Common myeloid progenitor, CD34-positive (primary cell): ENCODE results near the gene KLHL8.

Experiments used
- CTCF ChIA-PET: fragments of 350-600 bp; sonication (Branson Sonifier 250); formaldehyde crosslinking; loops from one replicate; lab custom pipeline; 2021; ENCODE audit warnings: antibody characterized with exemption; lab: Charles Lee
- POLR2A ChIA-PET: fragments of 350-600 bp; sonication (Branson Sonifier 250); formaldehyde crosslinking; loops from one replicate; lab custom pipeline; 2021; ENCODE audit warnings: antibody characterized with exemption; lab: Charles Lee
- DNase-seq, 3 donors: peaks; one replicate each; pipeline versions ENCODE4 v3.0.0 to v3.0.0-alpha.2; 2013
- H3K27ac ChIP-seq, 2 experiments: 1 replicate in 1 of 2; 2 replicates in 1 of 2; pipeline ENCODE4 v1.7.0; 2013; ENCODE audit warnings: inconsistent platforms in 2 of 2, low read length in 2 of 2, mild to moderate bottlenecking in 2 of 2, low read depth in 1 of 2, moderate library complexity in 1 of 2; ENCODE audit not compliant: severe bottlenecking in 2 of 2, insufficient read depth in 1 of 2, poor library complexity in 1 of 2
- H3K27me3 ChIP-seq, 5 experiments: replicated peaks in 2 of 5; 1 replicate in 3 of 5; 2 replicates in 2 of 5; pipeline versions ENCODE4 v1.6.1 to v1.7.0; 2013; ENCODE audit warnings: low read length in 4 of 5, mild to moderate bottlenecking in 2 of 5, moderate library complexity in 2 of 5, inconsistent platforms in 1 of 5; ENCODE audit not compliant: insufficient read depth in 5 of 5, control insufficient read depth in 4 of 5
- H3K36me3 ChIP-seq, 4 experiments: 1 replicate in 2 of 4; 2 replicates in 2 of 4; pipeline versions ENCODE4 v1.6.1 to v1.7.0; 2013; ENCODE audit warnings: low read length in 3 of 4, control low read depth in 1 of 4, mild to moderate bottlenecking in 1 of 4; ENCODE audit not compliant: control insufficient read depth in 4 of 4, insufficient read depth in 4 of 4
- H3K4me1 ChIP-seq, 4 experiments: 1 replicate in 3 of 4; 2 replicates in 1 of 4; pipeline versions ENCODE4 v1.6.1 to v1.7.1; 2013; ENCODE audit warnings: low read length in 3 of 4, mild to moderate bottlenecking in 3 of 4, control low read depth in 1 of 4, inconsistent platforms in 1 of 4, moderate library complexity in 1 of 4; ENCODE audit not compliant: control insufficient read depth in 4 of 4, insufficient read depth in 4 of 4; ENCODE audit errors: control extremely low read depth in 1 of 4
- H3K4me3 ChIP-seq, 7 experiments: 1 replicate in 4 of 7; 2 replicates in 3 of 7; pipeline versions ENCODE4 v1.5.1 to v1.7.0; 2013; ENCODE audit warnings: mild to moderate bottlenecking in 7 of 7, low read length in 6 of 7, moderate library complexity in 6 of 7, inconsistent platforms in 2 of 7, low read depth in 2 of 7, control low read depth in 1 of 7; ENCODE audit not compliant: insufficient read depth in 4 of 7, control insufficient read depth in 1 of 7; ENCODE audit errors: extremely low read depth in 1 of 7
- H3K9me3 ChIP-seq, 5 experiments: 1 replicate in 4 of 5; 2 replicates in 1 of 5; pipeline versions ENCODE4 v1.6.1 to v1.7.1; 2013; ENCODE audit warnings: low read length in 4 of 5, mild to moderate bottlenecking in 2 of 5, inconsistent platforms in 1 of 5, low read depth in 1 of 5, moderate library complexity in 1 of 5; ENCODE audit not compliant: control insufficient read depth in 4 of 5, insufficient read depth in 2 of 5; ENCODE audit errors: control extremely low read depth in 1 of 5
- WGBS: methylation state at CpG from one replicate; pipeline ENCODE4 v1.1.5; 2013; ENCODE audit not compliant: insufficient coverage; 5-methylcytosine and 5-hydroxymethylcytosine counted together

Gene KLHL8

GRCh38 chr4:87204559-87204958, 15.9 kb downstream of the KLHL8 start:
- POLR2A ChIA-PET, result interaction anchor here (0.6 kb wide), 1 partner anchor 1571 kb away, joined by 4 read pairs; no protein-coding TSS in a partner anchor
- Histone ChIP-seq H3K27me3 (no peaks in the 10 kb centered on the region), H3K9me3 (peaks cover 0 to 5% (median 0%) of the 10 kb centered on the region in 5 experiments), H3K4me3 (no peak overlapping the region), H3K27ac (no peak overlapping the region), H3K36me3 (peaks cover 0 to 8% (median 3%) of the 10 kb centered on the region in 4 experiments), H3K4me1 (peaks cover 4 to 7% (median 5%) of the 10 kb centered on the region in 4 experiments)
- CTCF ChIA-PET, result no interaction called here
- DNase-seq, result no peak
- 17% methylated on average over 1 of the region's 1 CpG for WGBS

GRCh38 chr4:87196927-87197326, 23.5 kb downstream of the KLHL8 start:
- no peaks in the 10 kb centered on the region for H3K9me3 ChIP-seq
- DNase-seq, result no peak
- no peak overlapping the region for H3K4me3 ChIP-seq
- H3K27ac ChIP-seq, result no peak overlapping the region
- no CpG with 5 or more reads among the region's 1 CpG for WGBS
- no peaks in the 10 kb centered on the region for H3K27me3 ChIP-seq
- CTCF ChIA-PET, result interaction anchor here (0.5 kb wide), 1 partner anchor 39 kb away, joined by 3 read pairs; no protein-coding TSS in a partner anchor
- H3K4me1 ChIP-seq, result no peaks in the 10 kb centered on the region
- peaks cover 0 to 2% (median 0%) of the 10 kb centered on the region in 4 experiments for H3K36me3 ChIP-seq
- POLR2A ChIA-PET, result no interaction called here

- Histone ChIP-seq H3K36me3 (peaks cover 0 to 2% (median 0%) of the 10 kb centered on the region in 4 experiments), H3K4me3 (no peak overlapping the region), H3K4me1 (no peaks in the 10 kb centered on the region), H3K27me3 (no peaks in the 10 kb centered on the region), H3K27ac (no peak overlapping the region), H3K9me3 (no peaks in the 10 kb centered on the region)
- CTCF ChIA-PET, result no interaction called here
- WGBS, result no CpG with 5 or more reads among the region's 2 CpGs
- POLR2A ChIA-PET, result no interaction called here
- no peak for DNase-seq
Measured at GRCh38 chr4:87196146-87196545, 24.3 kb downstream of the KLHL8 start.

- no peaks in the 10 kb centered on the region for H3K9me3 ChIP-seq
- ChIA-PET POLR2A (no interaction called here), CTCF (no interaction called here)
- H3K4me3 ChIP-seq, result no peak overlapping the region
- no peak for DNase-seq
- no peak overlapping the region for H3K27ac ChIP-seq
- WGBS, result 100% methylated on average over 1 of the region's 4 CpGs
- H3K4me1 ChIP-seq, result no peaks in the 10 kb centered on the region
- H3K36me3 ChIP-seq, result peaks cover 0 to 2% (median 0%) of the 10 kb centered on the region in 4 experiments
- no peaks in the 10 kb centered on the region for H3K27me3 ChIP-seq
Measured at GRCh38 chr4:87193958-87194675, 26.3 kb downstream of the KLHL8 start.

GRCh38 chr4:87192145-87192919, 28.1 kb downstream of the KLHL8 start:
- POLR2A ChIA-PET, result no interaction called here
- Histone ChIP-seq H3K27ac (no peak overlapping the region), H3K4me1 (no peaks in the 10 kb centered on the region), H3K9me3 (no peaks in the 10 kb centered on the region), H3K27me3 (no peaks in the 10 kb centered on the region), H3K36me3 (peaks cover 0 to 2% (median 0%) of the 10 kb centered on the region in 4 experiments), H3K4me3 (no peak overlapping the region)
- WGBS, result no CpG with 5 or more reads among the region's 3 CpGs
- no peak for DNase-seq
- CTCF ChIA-PET, result no interaction called here

GRCh38 chr4:87188932-87189331, 31.5 kb downstream of the KLHL8 start:
- H3K4me3 ChIP-seq, result no peak overlapping the region
- DNase-seq, result no peak
- no peaks in the 10 kb centered on the region for H3K27me3 ChIP-seq
- no peak overlapping the region for H3K27ac ChIP-seq
- ChIA-PET CTCF (no interaction called here), POLR2A (no interaction called here)
- peaks cover 0 to 2% (median 0%) of the 10 kb centered on the region in 4 experiments for H3K36me3 ChIP-seq
- 97% methylated on average over 7 of the region's 7 CpGs for WGBS
- no peaks in the 10 kb centered on the region for H3K4me1 ChIP-seq
- no peaks in the 10 kb centered on the region for H3K9me3 ChIP-seq

GRCh38 chr4:87188048-87188447, 32.4 kb downstream of the KLHL8 start:
- no peaks in the 10 kb centered on the region for H3K27me3 ChIP-seq
- H3K4me3 ChIP-seq, result no peak overlapping the region
- no peaks in the 10 kb centered on the region for H3K9me3 ChIP-seq
- no peaks in the 10 kb centered on the region for H3K4me1 ChIP-seq
- ChIA-PET CTCF (interaction anchor here (1.3 to 2.0 kb wide), 2 partner anchors 13 to 23 kb away, joined by 3 to 5 read pairs; no protein-coding TSS in a partner anchor), POLR2A (interaction anchor here (0.8 to 0.9 kb wide), 2 partner anchors 14 to 1017 kb away, joined by 3 to 4 read pairs; no protein-coding TSS in a partner anchor)
- peaks cover 0 to 2% (median under 1%) of the 10 kb centered on the region in 4 experiments for H3K36me3 ChIP-seq
- no peak overlapping the region for H3K27ac ChIP-seq
- WGBS, result no CpG with 5 or more reads among the region's 2 CpGs
- DNase-seq, result no peak
